H9 (cell line): Measurements from ENCODE around the gene GTF2H3. TPM values are rescaled to one million over a fixed set of nuclear protein-coding genes. Genes with fewer than 3 reads are reported as not detected.

Experiments
- DNase-seq: peaks from one replicate; pipeline ENCODE4 v3.0.0-alpha.2; 2017
- H2AFZ ChIP-seq: one replicate; pipeline ENCODE4 v1.6.1; 2013; ENCODE audit warnings: mild to moderate bottlenecking, low read length, control low read depth, moderate library complexity
- H2AK5ac ChIP-seq: 2 replicates; pipeline ENCODE4 v1.6.1; 2013; ENCODE audit warnings: low read length, control low read depth, mixed read lengths; ENCODE audit not compliant: insufficient read length
- H2BK120ac ChIP-seq: one replicate; pipeline ENCODE4 v1.6.1; 2013; ENCODE audit warnings: low read depth, mild to moderate bottlenecking, low read length, control low read depth, inconsistent platforms; ENCODE audit not compliant: poor library complexity, severe bottlenecking
- H2BK12ac ChIP-seq: 2 replicates; pipeline ENCODE4 v1.6.1; 2013; ENCODE audit warnings: low read length, control low read depth, mixed read lengths, low read depth; ENCODE audit not compliant: insufficient read length
- H2BK15ac ChIP-seq: 2 replicates; pipeline ENCODE4 v1.6.1; 2013; ENCODE audit warnings: low read depth, low read length, control low read depth
- H2BK20ac ChIP-seq: one replicate; pipeline ENCODE4 v1.6.1; 2013; ENCODE audit warnings: low read depth, mild to moderate bottlenecking, low read length, control low read depth, inconsistent platforms; ENCODE audit not compliant: poor library complexity, severe bottlenecking
- H2BK5ac ChIP-seq: 2 replicates; pipeline ENCODE4 v1.6.1; 2013; ENCODE audit warnings: low read length, control low read depth, mixed read lengths; ENCODE audit not compliant: insufficient read length
- H3K14ac ChIP-seq: 2 replicates; pipeline ENCODE4 v1.6.1; 2013; ENCODE audit warnings: low read length, control low read depth; ENCODE audit not compliant: insufficient read depth
- H3K18ac ChIP-seq: 2 replicates; pipeline ENCODE4 v1.6.1; 2013; ENCODE audit warnings: low read depth, mild to moderate bottlenecking, mixed read lengths, low read length, control low read depth; ENCODE audit not compliant: insufficient read length
- H3K23ac ChIP-seq: 2 replicates; pipeline ENCODE4 v1.6.1; 2013; ENCODE audit warnings: low read length, control low read depth, mixed read lengths, low read depth; ENCODE audit not compliant: insufficient read length
- H3K23me2 ChIP-seq: 2 replicates; pipeline ENCODE4 v1.6.1; 2013; ENCODE audit warnings: low read depth, mild to moderate bottlenecking, mixed read lengths, low read length, control low read depth; ENCODE audit not compliant: insufficient read length, poor library complexity, severe bottlenecking
- H3K27ac ChIP-seq: 2 replicates; pipeline ENCODE4 v1.5.1; 2013; ENCODE audit warnings: low read length, control low read depth, mixed read lengths, low read depth; ENCODE audit not compliant: insufficient read length
- H3K27me3 ChIP-seq: 2 replicates; pipeline ENCODE4 v1.6.1; 2013; ENCODE audit warnings: low read length, control low read depth, inconsistent platforms; ENCODE audit not compliant: insufficient read depth
- H3K4ac ChIP-seq: 2 replicates; pipeline ENCODE4 v1.6.1; 2013; ENCODE audit warnings: low read depth, mild to moderate bottlenecking, control low read depth, inconsistent platforms, low read length, moderate library complexity
- H3K4me1 ChIP-seq: 2 replicates; pipeline ENCODE4 v1.6.1; 2013; ENCODE audit warnings: low read length, control low read depth, inconsistent platforms; ENCODE audit not compliant: insufficient read depth
- H3K4me2 ChIP-seq: 2 replicates; pipeline ENCODE4 v1.6.1; 2013; ENCODE audit warnings: low read length, control low read depth, mixed read lengths; ENCODE audit not compliant: insufficient read length, insufficient read depth
- H3K56ac ChIP-seq: 2 replicates; pipeline ENCODE4 v1.6.1; 2013; ENCODE audit warnings: low read depth, mild to moderate bottlenecking, mixed read lengths, low read length, control low read depth; ENCODE audit not compliant: insufficient read length
- H3K79me1 ChIP-seq: 2 replicates; pipeline ENCODE4 v1.6.1; 2013; ENCODE audit warnings: low read depth, mild to moderate bottlenecking, moderate library complexity, low read length, control low read depth, inconsistent platforms; ENCODE audit not compliant: insufficient read depth, poor library complexity, severe bottlenecking
- H3K79me2 ChIP-seq: 2 replicates; pipeline ENCODE4 v1.6.1; 2013; ENCODE audit warnings: low read length, control low read depth, inconsistent platforms; ENCODE audit not compliant: insufficient read depth
- H3K9ac ChIP-seq: 2 replicates; pipeline ENCODE4 v1.6.1; 2013; ENCODE audit warnings: low read length, control low read depth, mixed read lengths; ENCODE audit not compliant: insufficient read length; ENCODE audit errors: extremely low read depth
- H3K9me3 ChIP-seq: one replicate; pipeline ENCODE4 v1.6.1; 2013; ENCODE audit warnings: low read depth, low read length, inconsistent platforms; ENCODE audit not compliant: control insufficient read depth
- H3T11ph ChIP-seq: one replicate; pipeline ENCODE4 v1.6.1; 2013; ENCODE audit warnings: mild to moderate bottlenecking, low read length, control low read depth, inconsistent platforms
- H4K20me1 ChIP-seq: one replicate; pipeline ENCODE4 v1.6.1; 2013; ENCODE audit not compliant: control insufficient read depth, insufficient read length, insufficient read depth
- H4K5ac ChIP-seq: 2 replicates; pipeline ENCODE4 v1.6.1; 2013; ENCODE audit warnings: low read depth, mild to moderate bottlenecking, mixed read lengths, low read length, control low read depth; ENCODE audit not compliant: insufficient read length
- H4K8ac ChIP-seq: replicated peaks from 2 replicates; pipeline ENCODE4 v1.6.1; 2013; ENCODE audit warnings: low read length, control low read depth, mixed read lengths, low read depth; ENCODE audit not compliant: insufficient read length
- H4K91ac ChIP-seq: 2 replicates; pipeline ENCODE4 v1.6.1; 2013; ENCODE audit warnings: low read depth, mild to moderate bottlenecking, moderate library complexity, mixed read lengths, low read length, control low read depth; ENCODE audit not compliant: insufficient read length
- H3K27ac Mint-ChIP-seq, 3 experiments: 2 replicates in 2 of 3; 3 replicates in 1 of 3; pipeline ENCODE4 v1.8.0; 2020 to 2021; ENCODE audit warnings: mixed read lengths in 3 of 3, mild to moderate bottlenecking in 1 of 3, moderate library complexity in 1 of 3
- H3K27me3 Mint-ChIP-seq: 2 replicates; pipeline ENCODE4 v1.8.0; 2021; ENCODE audit warnings: low read depth, mild to moderate bottlenecking, moderate library complexity, mixed read lengths
- H3K36me3 Mint-ChIP-seq, 3 experiments: 2 replicates in 2 of 3; 3 replicates in 1 of 3; pipeline ENCODE4 v1.8.0; 2020 to 2021; ENCODE audit warnings: low read depth in 3 of 3, mixed read lengths in 3 of 3; ENCODE audit not compliant: insufficient read depth in 1 of 3
- H3K4me1 Mint-ChIP-seq, 2 experiments: 2 replicates each; pipeline ENCODE4 v1.8.0; 2020; ENCODE audit warnings: mixed read lengths in 2 of 2
- H3K4me3 Mint-ChIP-seq, 2 experiments: 2 replicates in 1 of 2; 3 replicates in 1 of 2; pipeline ENCODE4 v1.8.0; 2020 to 2021; ENCODE audit warnings: mild to moderate bottlenecking in 2 of 2, mixed read lengths in 2 of 2, moderate library complexity in 1 of 2
- H3K9me3 Mint-ChIP-seq, 2 experiments: 2 replicates in 1 of 2; 3 replicates in 1 of 2; pipeline ENCODE4 v1.8.0; 2020; ENCODE audit warnings: mild to moderate bottlenecking in 2 of 2, mixed read lengths in 2 of 2, moderate library complexity in 1 of 2
- CTCF ChIP-seq: fragments of 200-600 bp; sonication (generic); conservative IDR thresholded peaks from 3 replicates; pipeline ENCODE4 v1.8.0; 2021; ENCODE audit warnings: antibody characterized with exemption, mild to moderate bottlenecking
- WGBS: extraction: QIAGEN DNeasy Blood & Tissue Kit; methylation state at CpG from one replicate; pipeline ENCODE4 v1.1.7; 2013; ENCODE audit warnings: missing lambda C conversion rate, low lambda C conversion rate, mixed read lengths; ENCODE audit not compliant: insufficient read length; ENCODE audit errors: extremely low coverage; 5-methylcytosine and 5-hydroxymethylcytosine counted together
- total RNA-seq: library from RNA; stranded (reverse); gene quantifications from 2 replicates; pipeline ENCODE4 v1.2.1, GENCODE V29; 2021

Gene GTF2H3
- total RNA-seq, 1 experiment from 2014 or later, result 39.2 TPM

GRCh38 chr12:123643911-123644310, 10.3 kb downstream of the GTF2H3 start:
- no peaks in the 10 kb centered on the region for H3K27me3 Mint-ChIP-seq
- H3K4me1 Mint-ChIP-seq, result no peaks in the 10 kb centered on the region
- no peak overlapping the region for H4K5ac ChIP-seq
- H3K9me3 Mint-ChIP-seq, result no peaks in the 10 kb centered on the region
- no peak overlapping the region for H2BK15ac ChIP-seq
- H4K20me1 ChIP-seq, result no peaks in the 10 kb centered on the region
- no peak overlapping the region for H2BK12ac ChIP-seq
- H2AK5ac ChIP-seq, result no peak overlapping the region
- no peak overlapping the region for H3K23ac ChIP-seq
- no peak overlapping the region for H3K9ac ChIP-seq
- no peak for TF ChIP-seq CTCF
- H4K8ac ChIP-seq, result no peak overlapping the region
- no peaks in the 10 kb centered on the region for H3K9me3 ChIP-seq
- no peak overlapping the region for H3T11ph ChIP-seq
- H3K27ac Mint-ChIP-seq, result no peak overlapping the region
- no peak overlapping the region for H3K14ac ChIP-seq
- no peak overlapping the region for H2BK120ac ChIP-seq
- H3K4me1 ChIP-seq, result no peaks in the 10 kb centered on the region
- no peaks in the 10 kb centered on the region for H3K27me3 ChIP-seq
- H3K56ac ChIP-seq, result no peak overlapping the region
- no peak overlapping the region for H4K91ac ChIP-seq
- H3K79me1 ChIP-seq, result no peaks in the 10 kb centered on the region
- no peaks in the 10 kb centered on the region for H3K23me2 ChIP-seq
- no peaks in the 10 kb centered on the region for H3K79me2 ChIP-seq
- DNase-seq, result no peak
- H3K36me3 Mint-ChIP-seq, result peaks cover 8 to 42% (median 42%) of the 10 kb centered on the region in 3 experiments; a peak in 5 of 7 replicates
- H3K27ac ChIP-seq, result no peak overlapping the region
- H3K4ac ChIP-seq, result no peak overlapping the region
- H3K18ac ChIP-seq, result no peak overlapping the region
- H2BK5ac ChIP-seq, result no peak overlapping the region
- H2AFZ ChIP-seq, result no peak overlapping the region
- H2BK20ac ChIP-seq, result no peak overlapping the region
- H3K4me2 ChIP-seq, result no peak overlapping the region
- H3K4me3 Mint-ChIP-seq, result no peak overlapping the region
- no CpG with 5 or more reads among the region's 7 CpGs for WGBS
